GM13976 (cell line): ENCODE results near the gene ARPC5L.
"Not testable (repeated sequence)": the region's sequence is repeated elsewhere in the genome, so short reads cannot be mapped to it uniquely, and the experiment has no call there.

Experiments used
- DNase-seq: peaks from one replicate; pipeline ENCODE4 v3.0.0; 2012; ENCODE audit warnings: low spot score
- in situ Hi-C: fragments of 300-500 bp; cut with MboI; formaldehyde crosslinking; loops from one replicate; pipeline ENCODE4 v1.12.0; 2022; ENCODE audit warnings: low sequenced_read_pairs, mixed read lengths, inconsistent platforms; ENCODE audit not compliant: unreplicated experiment
- TF ChIP-seq, protein P1 (sequence below): IDR thresholded peaks from 2 replicates; pipeline ENCODE4 v1.5.1; 2012; ENCODE audit warnings: borderline replicate concordance, mild to moderate bottlenecking; ENCODE audit not compliant: insufficient read depth; ENCODE audit errors: extremely low read depth, missing control alignments, control extremely low read depth

The ARPC5L gene

DNA sequence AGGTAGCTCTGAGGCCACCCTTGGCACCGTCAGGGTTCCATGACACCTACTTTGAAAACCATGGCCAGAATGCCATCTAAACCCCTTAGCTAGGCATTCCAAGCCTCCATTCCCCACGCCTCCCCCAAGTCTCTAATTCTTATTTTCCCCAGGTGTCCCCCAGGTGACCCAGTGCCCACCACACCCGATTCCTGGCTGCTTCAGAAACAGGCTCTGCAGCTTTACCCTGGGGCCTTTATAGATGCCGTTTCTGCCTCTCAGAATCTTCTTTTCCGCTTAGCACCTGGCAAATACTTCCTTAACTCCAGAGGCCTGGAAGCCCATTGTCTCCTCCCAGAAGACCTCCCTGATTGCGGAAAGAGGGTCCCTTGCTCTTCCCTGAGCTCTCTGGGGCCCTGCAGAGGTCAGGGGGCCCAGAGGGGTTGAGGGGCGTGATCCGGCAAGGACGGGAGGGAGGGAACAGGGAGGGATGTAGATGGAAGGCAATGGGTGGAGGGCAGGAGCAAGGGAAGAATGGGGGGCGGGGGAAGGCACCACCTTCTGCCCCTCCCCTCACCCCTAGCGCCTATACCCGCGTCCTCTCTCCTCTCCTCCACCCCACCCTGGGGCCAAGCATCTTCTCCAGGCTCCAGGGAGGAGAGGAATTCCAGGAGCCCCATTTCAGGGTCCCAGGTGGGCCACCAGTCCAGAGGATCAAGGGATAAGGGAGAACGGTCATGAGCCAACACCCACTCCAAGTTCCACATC is 20.7 kb upstream of the ARPC5L start:
- in situ Hi-C loops, result no loop called here
- DNase-seq, result no peak
- TF ChIP-seq, protein P1, sequence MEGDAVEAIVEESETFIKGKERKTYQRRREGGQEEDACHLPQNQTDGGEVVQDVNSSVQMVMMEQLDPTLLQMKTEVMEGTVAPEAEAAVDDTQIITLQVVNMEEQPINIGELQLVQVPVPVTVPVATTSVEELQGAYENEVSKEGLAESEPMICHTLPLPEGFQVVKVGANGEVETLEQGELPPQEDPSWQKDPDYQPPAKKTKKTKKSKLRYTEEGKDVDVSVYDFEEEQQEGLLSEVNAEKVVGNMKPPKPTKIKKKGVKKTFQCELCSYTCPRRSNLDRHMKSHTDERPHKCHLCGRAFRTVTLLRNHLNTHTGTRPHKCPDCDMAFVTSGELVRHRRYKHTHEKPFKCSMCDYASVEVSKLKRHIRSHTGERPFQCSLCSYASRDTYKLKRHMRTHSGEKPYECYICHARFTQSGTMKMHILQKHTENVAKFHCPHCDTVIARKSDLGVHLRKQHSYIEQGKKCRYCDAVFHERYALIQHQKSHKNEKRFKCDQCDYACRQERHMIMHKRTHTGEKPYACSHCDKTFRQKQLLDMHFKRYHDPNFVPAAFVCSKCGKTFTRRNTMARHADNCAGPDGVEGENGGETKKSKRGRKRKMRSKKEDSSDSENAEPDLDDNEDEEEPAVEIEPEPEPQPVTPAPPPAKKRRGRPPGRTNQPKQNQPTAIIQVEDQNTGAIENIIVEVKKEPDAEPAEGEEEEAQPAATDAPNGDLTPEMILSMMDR, result no peak

DNA sequence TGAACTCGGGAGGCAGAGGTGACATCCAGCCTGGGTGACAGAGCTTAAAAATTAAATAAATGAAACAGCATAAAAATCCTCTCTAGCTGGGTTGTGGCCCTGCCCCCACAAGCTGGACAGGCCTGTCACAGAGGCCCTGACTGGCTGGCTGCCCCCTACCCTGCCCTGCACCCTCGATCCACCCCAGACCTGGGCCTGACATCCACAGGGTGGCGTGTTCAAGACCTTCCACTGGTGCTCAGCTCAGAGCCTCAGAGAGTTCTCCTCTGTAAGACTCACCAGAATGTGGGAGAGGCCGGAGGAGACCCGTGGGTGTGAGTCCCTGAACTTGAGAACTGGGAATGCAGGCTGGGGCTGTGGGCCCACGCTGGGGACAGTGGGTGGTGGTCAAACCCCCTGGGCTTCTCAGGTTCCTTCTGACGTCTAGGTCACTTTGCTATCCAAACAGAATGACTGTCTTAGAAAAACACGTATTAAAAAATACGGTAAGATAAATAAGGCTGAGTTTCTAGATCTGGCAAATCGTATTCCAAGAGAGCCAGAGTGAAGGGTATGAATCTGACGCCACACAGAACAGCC is 18.4 kb upstream of the ARPC5L start:
- TF ChIP-seq, protein P1, result no peak
- in situ Hi-C loops, result no loop called here
- DNase-seq, result no peak

DNA sequence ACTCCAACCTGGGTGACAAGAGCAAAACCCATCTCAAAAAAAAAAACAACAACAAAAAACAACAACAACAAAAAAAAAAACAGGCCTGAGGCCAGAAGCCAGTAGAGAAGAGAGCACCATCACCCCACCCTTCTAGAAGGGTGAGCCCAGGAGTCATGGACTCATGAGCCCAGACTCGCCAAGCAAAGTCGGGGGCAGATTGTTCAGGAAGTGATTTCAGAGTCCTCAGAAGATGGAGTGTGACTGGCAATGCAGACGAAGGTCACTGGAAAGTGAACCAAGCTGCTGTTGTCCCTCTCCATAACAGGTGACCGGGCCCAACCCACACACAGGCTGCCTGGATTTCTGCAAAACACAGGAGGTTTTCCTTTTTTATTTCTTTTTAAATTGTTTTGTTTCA is 17.6 kb upstream of the ARPC5L start:
- no peak for DNase-seq
- in situ Hi-C loops, result no loop called here
- TF ChIP-seq, protein P1, result no peak

DNA sequence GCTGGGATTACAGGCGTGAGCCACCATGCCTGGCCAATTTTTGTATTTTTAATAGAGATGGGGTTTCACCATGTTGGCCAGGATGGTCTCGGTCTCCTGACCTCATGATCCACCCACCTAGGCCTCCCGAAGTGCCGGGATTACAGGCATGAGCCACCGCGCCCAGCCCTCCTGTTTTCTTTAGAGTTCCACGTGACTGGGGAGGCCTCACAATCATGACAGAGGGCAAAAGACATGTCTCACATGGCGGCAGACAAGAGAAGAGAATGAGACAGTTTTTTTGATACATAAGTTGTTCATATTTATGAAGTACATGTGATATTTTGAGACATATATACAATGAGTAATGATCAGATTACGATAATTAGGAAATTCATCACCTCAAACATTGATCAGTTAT is 15.5 kb upstream of the ARPC5L start:
- DNase-seq, result not testable (repeated sequence)
- in situ Hi-C loops, result loop anchor here (5.0 kb wide), 1 partner anchor 74 kb away; the partner anchor contains the start of gene NR6A1

DNA sequence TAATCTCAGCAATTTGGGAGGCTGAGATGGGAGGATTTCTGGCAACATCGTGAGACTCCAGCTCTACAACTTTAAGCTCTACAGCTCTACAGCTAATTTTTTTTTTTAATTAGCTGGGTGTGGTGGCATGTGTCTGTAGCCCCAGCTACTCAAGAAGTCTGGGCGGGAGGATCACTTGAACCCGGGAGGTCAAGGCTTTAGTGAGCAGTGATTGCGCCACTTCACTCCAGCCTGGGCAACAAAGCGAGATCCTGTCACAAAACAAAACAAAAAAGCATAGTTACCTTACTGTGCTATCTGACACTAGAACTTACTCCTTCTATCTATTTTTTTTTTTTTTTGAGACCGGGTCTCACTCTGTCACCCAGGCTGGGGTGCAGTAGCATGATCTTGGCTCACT is 15.0 kb upstream of the ARPC5L start:
- in situ Hi-C loops, result loop anchor here (5.0 kb wide), 1 partner anchor 75 kb away; the partner anchor contains the start of gene NR6A1
- TF ChIP-seq, protein P1, result no peak
- no peak for DNase-seq

DNA sequence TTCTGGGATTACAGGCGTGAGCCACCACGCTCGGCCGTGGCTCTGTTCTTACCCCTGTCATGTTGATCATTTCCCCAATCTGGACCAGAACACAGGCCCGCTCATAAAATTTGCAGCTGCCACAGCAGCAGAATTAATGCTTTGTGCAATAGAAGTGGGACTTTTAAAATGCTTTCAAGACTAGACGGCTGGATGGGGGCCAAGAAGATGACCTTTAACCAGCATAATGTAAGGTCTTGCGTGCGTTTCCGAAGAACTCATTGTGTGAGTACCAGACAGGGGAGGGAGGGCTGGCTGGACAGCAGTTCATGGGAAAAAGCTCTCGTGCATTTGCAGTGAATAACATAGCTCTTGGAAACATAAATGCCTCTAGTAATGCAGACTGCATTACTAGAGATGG is 12.1 kb upstream of the ARPC5L start:
- TF ChIP-seq, protein P1, result no peak
- DNase-seq, result no peak
- in situ Hi-C loops, result loop anchor here (5.0 to 25.0 kb wide), 2 partner anchors 78 to 512 kb away; partner anchors contain the start of gene NR6A1
